HG03025 (cell line): ENCODE results near the gene OR5M10.
"Not testable (repeated sequence)": the region's sequence is repeated elsewhere in the genome, so short reads cannot be mapped to it uniquely, and the experiment has no call there.

Experiments
- ATAC-seq: cut with Tn5 transposase; IDR thresholded peaks from one replicate; pipeline ENCODE4 v1.9.1; 2021; ENCODE audit warnings: mild to moderate bottlenecking, moderate library complexity; ENCODE audit not compliant: unreplicated experiment, low FRiP score

The OR5M10 gene

DNA sequence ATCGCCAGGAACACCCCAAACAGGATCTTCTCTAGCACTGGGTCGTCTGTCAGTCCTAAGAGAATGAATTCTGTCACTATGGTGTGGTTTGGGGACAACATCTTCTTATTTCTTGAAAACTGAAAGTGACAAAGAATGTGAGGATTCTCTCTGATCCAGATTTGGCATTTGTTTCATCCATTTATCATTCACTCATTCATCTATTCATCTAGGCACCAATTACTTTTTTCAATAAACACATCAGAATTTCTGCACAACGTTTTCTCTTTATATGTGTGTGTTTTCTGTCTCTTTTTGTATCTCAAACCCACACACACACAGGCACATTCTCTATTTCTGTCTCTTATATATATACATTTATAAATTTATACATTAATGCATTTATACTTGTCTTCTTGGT, at the start of gene OR5M10:
TSS of gene OR5M10 (minus strand) at position 101 of the 400 bp plus-strand sequence. CDS start at position 101, 0 bp downstream.
- ATAC-seq: no peak

DNA sequence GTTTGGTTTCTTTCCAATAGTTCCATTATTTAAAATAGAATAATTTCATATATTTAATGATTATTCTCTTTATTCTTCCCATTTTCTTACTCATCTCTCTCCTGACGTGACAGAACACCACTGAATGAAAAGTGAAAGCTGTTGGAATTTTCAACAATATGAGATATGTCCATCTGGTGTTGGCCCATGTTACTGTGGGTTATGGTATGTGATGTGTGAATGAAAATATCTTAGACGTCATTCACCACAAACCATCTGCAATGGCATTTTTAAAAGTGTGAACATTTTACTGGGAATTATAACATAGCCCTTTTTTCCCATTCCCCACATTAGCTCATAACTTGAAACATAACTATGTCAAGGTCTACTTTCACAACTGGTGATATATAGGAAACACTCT, 48.4 kb upstream of the OR5M10 start:
- ATAC-seq: no peak

DNA sequence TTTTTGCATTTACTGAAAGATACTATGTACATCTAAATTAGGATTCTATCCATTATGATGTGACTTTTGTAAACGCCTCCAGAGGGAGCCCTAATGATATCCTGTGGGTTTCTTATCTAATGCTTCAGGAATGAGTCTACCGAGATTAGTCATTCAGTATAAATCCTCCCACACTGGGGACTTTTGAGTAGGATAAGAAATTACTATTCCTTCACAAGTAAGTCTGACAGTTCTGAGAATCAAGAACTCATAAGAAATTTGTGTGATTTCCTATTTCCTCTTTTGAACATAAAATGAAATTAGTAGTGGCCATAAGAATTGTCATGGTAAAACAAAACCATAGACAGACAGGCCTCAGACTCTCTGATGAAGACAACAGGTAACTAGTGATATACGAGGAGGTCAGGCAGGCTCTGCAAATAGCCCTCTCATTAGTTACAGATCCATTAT, 47.2 kb upstream of the OR5M10 start:
- peak; percentile 59 for ATAC-seq

DNA sequence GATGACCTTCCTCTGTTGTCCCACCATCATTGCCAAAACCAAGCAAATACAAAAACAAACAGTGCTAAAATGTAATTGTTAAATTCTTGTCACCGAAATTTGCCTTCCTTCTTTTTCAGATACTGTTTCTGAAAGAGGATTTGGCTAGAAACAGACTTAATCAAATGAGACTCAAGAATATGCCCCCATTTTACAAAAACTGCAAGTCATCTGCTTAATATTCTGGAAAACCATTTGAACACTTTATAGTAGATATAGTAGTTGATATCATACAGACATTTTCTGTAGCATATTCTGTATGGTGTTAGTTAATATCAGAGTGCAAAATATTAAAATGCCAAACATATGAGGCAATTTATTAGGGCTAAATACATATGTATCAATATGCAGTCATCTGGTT, 33.7 kb upstream of the OR5M10 start:
- ATAC-seq: no peak

DNA sequence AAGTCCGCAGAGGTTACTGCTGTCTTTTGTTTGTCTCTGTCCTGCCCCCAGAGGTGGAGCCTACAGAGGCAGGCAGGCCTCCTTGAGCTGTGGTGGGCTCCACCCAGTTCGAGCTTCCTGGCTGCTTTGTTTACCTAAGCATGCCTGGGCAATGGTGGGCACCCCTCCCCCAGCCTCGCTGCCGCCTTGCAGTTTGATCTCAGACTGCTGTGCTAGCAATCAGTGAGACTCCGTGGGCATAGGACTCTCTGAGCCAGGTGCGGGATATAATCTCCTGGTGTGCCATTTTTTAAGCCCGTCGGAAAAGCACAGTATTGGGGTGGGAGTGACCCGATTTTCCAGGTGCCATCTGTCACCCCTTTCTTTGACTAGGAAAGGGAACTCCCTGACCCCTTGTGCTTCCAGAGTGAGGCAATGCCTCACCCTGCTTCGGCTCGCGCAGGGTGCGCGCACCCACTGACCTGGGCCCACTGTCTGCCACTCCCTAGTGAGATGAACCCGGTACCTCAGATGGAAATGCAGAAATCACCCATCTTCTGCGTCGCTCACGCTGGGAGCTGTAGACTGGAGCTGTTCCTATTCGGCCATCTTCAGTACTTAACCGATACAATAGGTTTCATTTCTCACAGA, 14.7 kb upstream of the OR5M10 start:
- not testable (repeated sequence) for ATAC-seq

DNA sequence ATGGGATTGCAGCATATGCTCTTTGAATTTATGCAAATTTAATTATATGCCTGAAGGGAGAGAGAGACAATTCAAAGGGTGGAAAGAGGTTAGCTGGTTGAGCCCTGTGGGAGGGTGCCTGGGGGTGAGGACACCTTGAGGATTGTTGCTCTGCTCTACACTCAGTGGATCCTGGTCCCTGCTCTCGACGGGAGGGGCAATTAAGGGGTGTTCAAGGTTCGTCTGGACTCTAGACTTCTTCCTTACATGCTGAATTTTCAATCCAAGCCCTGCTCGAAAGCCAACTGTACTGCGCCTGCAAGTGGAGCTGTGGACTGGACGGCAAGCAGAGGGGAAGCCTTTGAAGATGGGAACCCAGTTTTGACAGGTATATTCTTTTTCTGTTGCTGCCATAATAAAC, 18.9 kb downstream of the OR5M10 start:
- no peak for ATAC-seq

DNA sequence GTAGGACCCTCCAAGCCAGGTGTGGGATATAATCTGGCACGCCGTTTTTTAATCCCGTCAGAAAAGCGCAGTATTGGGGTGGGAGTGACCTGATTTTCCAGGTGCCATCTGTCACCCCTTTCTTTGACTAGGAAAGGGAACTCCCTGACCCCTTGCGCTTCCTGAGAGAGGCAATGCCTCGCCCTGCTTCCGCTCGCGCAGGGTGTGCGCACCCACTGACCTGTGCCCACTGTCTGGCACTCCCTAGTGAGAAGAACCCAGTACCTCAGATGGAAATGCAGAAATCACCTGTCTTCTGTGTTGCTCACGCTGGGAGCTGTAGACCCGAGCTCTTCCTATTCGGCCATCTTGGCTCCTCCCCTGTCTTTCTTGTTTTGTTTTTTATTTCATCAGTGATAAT, 22.8 kb downstream of the OR5M10 start:
- not testable (repeated sequence) for ATAC-seq

DNA sequence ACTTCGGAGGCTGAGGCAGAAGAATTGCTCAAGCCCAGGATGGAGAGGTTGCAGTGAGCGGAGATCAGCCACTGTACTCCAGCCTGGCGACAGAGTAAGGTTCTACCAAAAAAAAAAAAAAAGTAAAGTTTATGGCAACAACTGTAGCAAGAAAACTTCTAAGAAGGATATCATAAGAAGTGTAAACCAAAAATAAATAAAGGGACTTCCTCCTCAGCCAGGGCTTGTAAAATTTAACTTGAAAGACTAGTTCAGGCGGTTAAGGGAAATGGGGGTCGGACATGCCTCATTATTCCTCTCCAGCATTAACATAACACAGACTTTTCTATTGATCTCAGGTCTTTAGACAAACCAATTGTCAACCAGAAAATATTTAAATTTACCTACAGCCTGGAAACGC, 32.0 kb downstream of the OR5M10 start:
- ATAC-seq: no peak

DNA sequence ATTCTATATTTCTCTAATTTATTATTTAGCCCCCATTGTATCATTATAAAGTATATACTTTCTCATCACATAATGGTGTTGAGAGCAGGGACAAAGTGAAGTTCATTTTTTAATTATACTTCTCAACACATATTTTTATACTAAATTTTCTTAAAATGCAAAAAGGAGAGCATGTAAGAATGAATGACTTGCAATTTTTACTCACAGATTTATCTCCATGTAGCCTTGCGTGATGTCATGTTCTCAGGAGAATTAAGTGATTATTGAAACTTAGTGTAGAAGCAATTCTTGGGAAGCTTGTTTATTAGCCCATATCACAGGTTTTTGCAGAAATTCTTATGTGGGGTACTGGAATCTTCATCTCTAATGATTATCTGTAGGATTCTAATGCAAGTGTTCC, 33.8 kb downstream of the OR5M10 start:
- no peak for ATAC-seq

DNA sequence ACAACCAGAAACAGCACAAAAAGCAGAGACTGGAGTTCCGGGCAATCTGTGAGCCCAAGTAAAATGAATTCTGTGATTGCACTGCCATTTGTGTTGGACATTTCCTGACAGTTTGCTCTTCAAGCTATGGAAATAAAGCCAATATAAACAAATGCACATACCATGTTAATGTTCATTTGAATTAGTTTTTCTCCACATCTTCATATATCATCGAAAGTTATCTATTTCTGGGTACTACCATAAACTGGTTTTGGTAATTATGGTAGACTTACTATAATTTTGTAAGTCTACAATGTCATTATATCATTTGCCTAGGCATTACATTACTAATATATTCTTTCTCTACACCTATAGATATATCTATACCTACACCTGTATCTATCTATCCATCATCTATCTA, 34.4 kb downstream of the OR5M10 start, which contains the start of gene OR5M11:
TSS of gene OR5M11 (minus strand) at position 101 of the 400 bp plus-strand sequence. CDS start at position 101, 0 bp downstream.
- ATAC-seq: no peak

DNA sequence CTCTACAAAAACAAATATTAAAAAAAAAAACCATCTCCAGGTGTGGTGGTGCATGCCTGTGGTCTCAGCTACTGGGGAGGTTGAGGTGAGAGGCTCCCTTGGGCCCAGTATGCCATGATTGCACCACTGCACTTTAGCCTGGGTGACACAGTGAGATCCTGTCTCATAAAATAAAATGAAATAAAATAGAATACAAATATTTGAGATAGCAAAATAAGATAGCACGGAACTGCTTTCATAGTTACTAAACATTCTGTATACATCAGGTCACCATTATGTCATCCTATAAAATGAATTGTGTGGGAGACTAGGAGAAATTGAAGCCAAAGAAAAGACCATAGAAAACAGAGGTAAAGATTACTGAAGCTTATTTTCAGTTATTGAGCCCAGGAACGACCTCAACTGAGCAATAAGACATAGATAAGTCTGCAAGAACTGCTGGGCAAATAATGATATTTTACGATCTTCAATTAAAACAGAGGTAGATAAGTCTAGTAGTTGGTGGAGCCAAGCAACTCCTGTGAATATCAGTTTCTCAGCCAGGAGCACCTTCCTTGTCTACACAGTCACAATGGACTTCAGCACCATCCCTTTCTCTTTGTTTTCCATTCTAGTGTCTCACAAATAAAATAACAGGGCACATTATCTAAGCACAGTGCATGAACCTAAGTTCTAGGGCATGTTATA, 44.3 kb downstream of the OR5M10 start:
- ATAC-seq: no peak

DNA sequence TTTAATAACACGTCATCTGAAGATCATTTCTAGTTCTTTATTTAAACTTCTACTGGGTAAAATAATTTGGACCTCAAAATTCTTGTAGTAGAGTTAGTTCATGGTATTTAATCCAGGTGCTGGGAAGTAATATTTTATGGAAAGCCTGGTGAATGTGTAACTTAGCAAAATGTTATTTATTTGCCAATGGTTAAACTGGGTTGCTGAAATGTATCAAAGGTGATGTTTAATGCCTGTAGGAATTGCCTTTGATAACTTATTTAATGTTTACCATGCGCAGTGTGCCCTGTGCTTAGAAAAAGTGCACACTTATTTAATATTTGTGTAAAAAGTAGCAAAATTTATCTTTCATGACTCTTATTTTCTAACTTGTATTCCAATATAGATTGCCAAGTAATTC, 45.7 kb downstream of the OR5M10 start:
- ATAC-seq: no peak
